Measurements from ENCODE around the gene UBE4B.

DNA sequence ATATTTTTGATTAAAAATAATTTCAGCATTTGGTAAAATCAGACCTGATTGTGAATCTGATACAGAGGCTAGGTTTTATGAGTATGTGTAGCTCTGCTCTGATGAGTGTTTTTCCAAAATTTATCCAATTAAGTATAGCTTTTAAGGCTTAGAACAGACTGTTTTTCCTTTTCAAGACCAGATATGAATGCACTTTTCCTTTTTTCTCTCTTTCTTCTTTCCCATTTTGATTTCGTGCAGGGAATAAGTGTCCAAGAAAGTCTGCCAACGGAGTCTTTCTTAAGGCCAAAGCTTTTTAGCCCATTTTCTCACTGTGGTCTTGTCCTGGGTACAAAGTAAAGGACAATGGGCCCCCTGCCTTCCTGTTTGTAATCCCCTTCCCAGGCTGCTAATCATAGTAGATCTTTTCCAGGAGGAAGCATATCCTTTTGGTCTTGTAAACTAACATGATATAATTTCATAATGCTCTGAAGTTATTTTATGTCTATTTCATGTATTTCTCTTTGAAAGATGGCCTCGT lies 180.5 kb downstream of the UBE4B start:
- no peak for TF ChIP-seq CTCF (IDR thresholded peaks at IDR 0.05)
- TF ChIP-seq POLR2A (IDR thresholded peaks at IDR 0.05), result no peak

All from esophagus squamous epithelium (tissue), 4 donors.